ENCODE data around the gene POU2AF1.

The POU2AF1 gene

DNA sequence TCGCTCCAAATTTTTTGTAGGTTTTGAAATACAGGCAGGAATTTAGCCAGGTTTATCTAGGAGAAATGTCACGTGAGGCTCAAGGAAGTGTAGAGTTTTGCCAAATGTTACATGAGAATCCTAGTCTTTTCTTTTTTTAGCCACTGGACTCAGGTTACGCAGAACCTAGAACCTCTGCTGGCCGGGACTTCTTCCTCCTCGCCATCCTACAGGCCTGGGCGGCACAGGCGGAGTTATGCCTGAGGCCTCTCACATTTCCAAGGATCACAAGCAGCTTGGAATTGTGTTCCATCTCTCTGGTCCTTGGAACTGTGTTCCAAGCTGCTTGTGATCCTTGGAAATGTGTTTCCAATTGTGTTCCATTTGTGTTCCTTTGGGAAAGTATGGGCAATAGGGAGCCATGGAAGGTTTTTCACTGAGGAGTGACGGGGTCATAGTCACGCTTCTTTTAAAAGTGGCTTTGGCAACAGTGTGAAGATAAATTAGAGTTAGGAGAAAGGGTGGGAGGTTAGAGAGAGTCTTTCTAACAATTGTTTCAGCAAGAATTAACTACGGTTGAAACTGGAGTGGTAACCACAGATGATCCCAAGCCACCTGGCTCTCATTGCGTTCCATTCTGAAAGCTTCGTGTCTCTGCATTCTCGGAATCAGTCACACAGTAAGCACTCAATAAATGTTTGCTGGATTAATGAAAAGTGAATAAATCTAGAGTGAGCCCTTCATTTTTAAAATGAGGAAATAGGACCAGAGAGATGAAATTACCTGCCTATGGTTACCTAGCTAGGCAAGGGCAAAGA lies 12.5 kb upstream of the POU2AF1 start:
- H3K4me3 ChIP-seq (ENCODE audit: low read depth, low read length): no peak overlapping the region
- TF ChIP-seq, protein P1, sequence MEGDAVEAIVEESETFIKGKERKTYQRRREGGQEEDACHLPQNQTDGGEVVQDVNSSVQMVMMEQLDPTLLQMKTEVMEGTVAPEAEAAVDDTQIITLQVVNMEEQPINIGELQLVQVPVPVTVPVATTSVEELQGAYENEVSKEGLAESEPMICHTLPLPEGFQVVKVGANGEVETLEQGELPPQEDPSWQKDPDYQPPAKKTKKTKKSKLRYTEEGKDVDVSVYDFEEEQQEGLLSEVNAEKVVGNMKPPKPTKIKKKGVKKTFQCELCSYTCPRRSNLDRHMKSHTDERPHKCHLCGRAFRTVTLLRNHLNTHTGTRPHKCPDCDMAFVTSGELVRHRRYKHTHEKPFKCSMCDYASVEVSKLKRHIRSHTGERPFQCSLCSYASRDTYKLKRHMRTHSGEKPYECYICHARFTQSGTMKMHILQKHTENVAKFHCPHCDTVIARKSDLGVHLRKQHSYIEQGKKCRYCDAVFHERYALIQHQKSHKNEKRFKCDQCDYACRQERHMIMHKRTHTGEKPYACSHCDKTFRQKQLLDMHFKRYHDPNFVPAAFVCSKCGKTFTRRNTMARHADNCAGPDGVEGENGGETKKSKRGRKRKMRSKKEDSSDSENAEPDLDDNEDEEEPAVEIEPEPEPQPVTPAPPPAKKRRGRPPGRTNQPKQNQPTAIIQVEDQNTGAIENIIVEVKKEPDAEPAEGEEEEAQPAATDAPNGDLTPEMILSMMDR (IDR thresholded peaks at IDR 0.05; ENCODE audit: low read depth, low read length, missing control alignments): no peak
- in situ Hi-C loops (cut with HindIII; ENCODE audit: low sequenced_read_pairs): no loop called here
- no peak for DNase-seq (ENCODE audit: low read depth)

DNA sequence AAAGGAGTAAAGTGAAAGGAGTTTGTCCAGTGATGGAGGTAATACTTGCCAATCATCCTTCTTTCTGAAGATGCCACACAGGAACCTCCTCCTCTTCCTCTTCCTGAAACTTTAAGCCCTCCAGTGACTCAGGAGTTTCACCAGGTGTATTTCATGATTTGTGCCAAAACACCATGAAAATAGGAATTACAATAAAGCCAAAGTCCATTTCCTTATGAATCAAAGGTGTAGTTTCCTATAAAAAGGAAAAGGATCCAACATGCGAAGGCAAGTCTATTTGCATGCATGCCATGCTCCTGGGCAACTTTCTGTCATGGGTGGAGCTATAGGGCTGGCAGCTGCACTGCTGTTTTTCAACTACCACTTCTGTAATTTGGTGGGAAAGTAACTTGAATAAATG lies 9.8 kb upstream of the POU2AF1 start:
- in situ Hi-C loops (cut with HindIII; ENCODE audit: low sequenced_read_pairs): no loop called here
- H3K4me3 ChIP-seq (ENCODE audit: low read depth, low read length): no peak overlapping the region
- no peak for DNase-seq (ENCODE audit: low read depth)
- TF ChIP-seq, protein P1 (IDR thresholded peaks at IDR 0.05; ENCODE audit: low read depth, low read length, missing control alignments): no peak

DNA sequence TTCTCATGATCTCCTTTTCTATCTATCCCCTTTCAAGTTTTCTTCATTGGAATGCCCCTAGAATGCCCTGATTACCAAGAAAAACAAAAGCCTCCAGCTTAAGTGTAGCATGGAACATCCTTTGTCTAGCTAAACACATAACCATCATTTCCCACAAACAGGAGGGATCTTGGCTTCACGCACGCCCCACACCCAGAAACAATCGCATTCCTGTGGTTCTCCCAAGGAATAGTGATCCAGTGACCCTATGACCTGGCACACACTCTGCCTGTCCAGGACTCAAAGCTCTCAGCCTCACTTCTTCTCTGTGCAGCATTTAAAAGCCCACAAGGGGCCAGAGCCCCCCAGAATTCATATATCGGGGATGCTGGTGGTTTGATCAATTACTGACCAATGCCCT lies 9.3 kb upstream of the POU2AF1 start:
- in situ Hi-C loops (cut with HindIII; ENCODE audit: low sequenced_read_pairs): no loop called here
- DNase-seq (ENCODE audit: low read depth): no peak
- TF ChIP-seq, protein P1 (IDR thresholded peaks at IDR 0.05; ENCODE audit: low read depth, low read length, missing control alignments): no peak
- no peak overlapping the region for H3K4me3 ChIP-seq (ENCODE audit: low read depth, low read length)

DNA sequence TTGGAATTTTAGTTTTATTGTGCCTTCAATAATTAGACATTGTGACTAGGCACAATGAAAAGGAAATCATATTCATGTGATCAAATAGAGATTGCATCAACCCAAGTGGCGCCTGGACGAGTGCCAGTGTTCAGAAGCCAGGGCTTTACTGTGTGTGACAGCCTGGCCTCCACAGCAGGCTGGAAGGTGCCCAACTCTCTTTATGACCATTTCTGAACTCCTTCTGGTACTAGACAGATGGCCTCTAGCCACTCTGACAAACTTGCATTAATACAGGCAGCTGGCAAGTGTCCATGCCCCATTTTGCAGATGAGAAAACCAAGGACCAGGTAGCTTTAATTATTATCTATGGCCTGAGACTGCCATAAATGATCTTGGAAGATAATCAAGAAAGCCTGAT lies 8.3 kb upstream of the POU2AF1 start:
- TF ChIP-seq, protein P1 (IDR thresholded peaks at IDR 0.05; ENCODE audit: low read depth, low read length, missing control alignments): no peak
- no peak for DNase-seq (ENCODE audit: low read depth)
- in situ Hi-C loops (cut with HindIII; ENCODE audit: low sequenced_read_pairs): no loop called here
- H3K4me3 ChIP-seq (ENCODE audit: low read depth, low read length): no peak overlapping the region

DNA sequence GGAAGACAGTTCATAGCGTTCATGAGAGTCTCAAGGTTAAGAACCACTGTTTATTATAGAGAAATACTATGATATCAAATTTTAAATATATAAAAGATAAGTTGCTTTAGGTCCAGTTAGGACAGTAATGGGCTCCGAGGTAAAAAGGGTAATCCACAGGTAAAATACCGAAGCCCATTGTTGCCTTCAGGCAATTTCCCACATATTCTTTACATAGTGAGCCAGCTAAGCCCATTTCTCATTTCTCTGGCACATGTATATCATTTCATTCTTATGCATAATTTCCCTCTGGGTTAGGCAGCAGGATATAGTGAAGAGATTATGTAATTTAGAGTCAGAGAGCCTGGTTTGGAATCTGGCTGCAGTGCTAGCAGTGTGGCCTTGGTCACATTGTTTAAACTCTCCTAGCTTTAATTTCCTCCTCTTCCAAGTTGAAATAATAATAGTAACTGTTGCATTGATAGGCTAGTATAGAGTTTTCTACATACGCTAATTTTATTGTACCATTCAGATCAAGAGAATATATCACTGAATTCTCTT lies 7.6 kb upstream of the POU2AF1 start:
- no peak overlapping the region for H3K4me3 ChIP-seq (ENCODE audit: low read depth, low read length)
- DNase-seq (ENCODE audit: low read depth): no peak
- in situ Hi-C loops (cut with HindIII; ENCODE audit: low sequenced_read_pairs): no loop called here
- TF ChIP-seq, protein P1 (IDR thresholded peaks at IDR 0.05; ENCODE audit: low read depth, low read length, missing control alignments): no peak

DNA sequence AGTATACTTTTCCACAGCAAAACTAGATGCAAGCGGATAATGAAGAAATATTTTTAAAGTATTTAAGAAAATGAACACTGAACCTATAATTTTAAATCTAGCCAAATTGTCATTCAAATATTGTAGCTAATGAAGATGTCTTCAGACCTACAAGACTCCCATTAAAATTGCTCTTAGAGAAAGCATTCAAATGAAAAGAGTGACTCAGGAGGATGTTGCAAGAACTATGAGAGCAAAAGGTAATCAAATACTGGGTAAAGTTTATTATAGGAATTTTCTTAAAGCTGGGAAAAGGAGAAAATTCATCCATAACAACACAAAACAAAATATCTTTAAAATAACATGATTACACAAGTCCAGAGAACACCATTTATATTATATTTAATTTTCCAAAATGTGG lies 5.4 kb upstream of the POU2AF1 start:
- TF ChIP-seq, protein P1 (IDR thresholded peaks at IDR 0.05; ENCODE audit: low read depth, low read length, missing control alignments): no peak
- no peak for DNase-seq (ENCODE audit: low read depth)
- in situ Hi-C loops (cut with HindIII; ENCODE audit: low sequenced_read_pairs): no loop called here
- no peak overlapping the region for H3K4me3 ChIP-seq (ENCODE audit: low read depth, low read length)

All from astrocyte of the cerebellum (primary cell).